GM23248 (cell line): ENCODE measurements around the gene FHOD3. TPM values are rescaled to one million over a fixed set of nuclear protein-coding genes. Genes with fewer than 3 reads are reported as not detected.

ENCODE experiments used
- DNase-seq: peaks from one replicate; pipeline ENCODE4 v3.0.0-alpha.2; 2015
- H2AFZ ChIP-seq: fragments of 200-600 bp; sonication (generic); 2 replicates; pipeline ENCODE4 v1.6.1; 2016; ENCODE audit warnings: antibody characterized with exemption
- H3F3A ChIP-seq: fragments of 200-600 bp; sonication (generic); 2 replicates; pipeline ENCODE4 v1.6.1; 2016; ENCODE audit warnings: mild to moderate bottlenecking, antibody characterized with exemption, mixed run types; ENCODE audit not compliant: insufficient read depth
- H3K27ac ChIP-seq: fragments of 200-600 bp; sonication (generic); 2 replicates; pipeline ENCODE4 v1.5.1; 2016; ENCODE audit warnings: mild to moderate bottlenecking
- H3K27me3 ChIP-seq: fragments of 200-600 bp; sonication (generic); replicated peaks from 2 replicates; pipeline ENCODE4 v1.6.1; 2016; ENCODE audit warnings: mild to moderate bottlenecking; ENCODE audit not compliant: insufficient read depth
- H3K36me3 ChIP-seq: fragments of 200-600 bp; sonication (generic); 2 replicates; pipeline ENCODE4 v1.6.1; 2016; ENCODE audit warnings: low read depth, mild to moderate bottlenecking
- H3K4me1 ChIP-seq: fragments of 200-600 bp; sonication (generic); 2 replicates; pipeline ENCODE4 v1.6.1; 2016; ENCODE audit warnings: mild to moderate bottlenecking; ENCODE audit not compliant: insufficient read depth
- H3K4me2 ChIP-seq: fragments of 200-600 bp; sonication (generic); one replicate; pipeline ENCODE4 v1.6.1; 2016; ENCODE audit warnings: mild to moderate bottlenecking; ENCODE audit not compliant: unreplicated experiment
- H3K4me3 ChIP-seq: fragments of 200-600 bp; sonication (generic); 2 replicates; pipeline ENCODE4 v1.5.1; 2016; ENCODE audit warnings: mild to moderate bottlenecking
- H3K79me2 ChIP-seq: fragments of 200-600 bp; sonication (generic); 2 replicates; pipeline ENCODE4 v1.6.1; 2016; ENCODE audit warnings: mild to moderate bottlenecking; ENCODE audit not compliant: insufficient read depth
- H3K9ac ChIP-seq: fragments of 200-600 bp; sonication (generic); 2 replicates; pipeline ENCODE4 v1.6.1; 2016; ENCODE audit warnings: mild to moderate bottlenecking
- H3K9me2 ChIP-seq: fragments of 200-600 bp; sonication (generic); 2 replicates; pipeline ENCODE4 v1.6.1; 2016; ENCODE audit warnings: mixed run types, mild to moderate bottlenecking, moderate library complexity; ENCODE audit not compliant: insufficient read depth
- H3K9me3 ChIP-seq: fragments of 200-600 bp; sonication (generic); one replicate; pipeline ENCODE4 v1.6.1; 2017; ENCODE audit warnings: low read depth
- H4K20me1 ChIP-seq: fragments of 200-600 bp; sonication (generic); 2 replicates; pipeline ENCODE4 v1.6.0; 2016; ENCODE audit not compliant: insufficient read depth
- EZH2 ChIP-seq: fragments of 200-600 bp; sonication (generic); IDR thresholded peaks from 2 replicates; pipeline ENCODE4 v1.6.1; 2018; ENCODE audit warnings: antibody characterized with exemption, mild to moderate bottlenecking; ENCODE audit not compliant: insufficient read depth, poor library complexity, severe bottlenecking
- EZH2phosphoT487 ChIP-seq: fragments of 200-600 bp; sonication (generic); IDR thresholded peaks from 2 replicates; pipeline ENCODE4 v1.6.1; 2018; ENCODE audit warnings: antibody characterized with exemption, moderate library complexity, mild to moderate bottlenecking, low read depth; ENCODE audit not compliant: insufficient read depth
- WGBS, 2 experiments: methylation state at CpG; one replicate each; pipeline ENCODE4 v1.1.6; 2015 to 2017; ENCODE audit warnings: low lambda C conversion rate in 2 of 2, low coverage in 1 of 2; ENCODE audit errors: missing lambda C conversion rate in 2 of 2; 5-methylcytosine and 5-hydroxymethylcytosine counted together
- in situ Hi-C: fragments of 300-500 bp; cut with MboI; formaldehyde crosslinking; loops from 2 replicates; pipeline ENCODE4 v1.15.0; 2020
- polyA plus RNA-seq: library from polyadenylated mRNA; unstranded; fragments of >200 nt; fragmentation: Nextera tagmentation; extraction: Ambion mirVana; gene quantifications from 2 replicates; pipeline ENCODE4 v1.2.1, GENCODE V29; 2016
- total RNA-seq: library from RNA; depleted of rRNA; stranded (reverse); fragments of >200 nt; shearing (Covaris generic); gene quantifications from 2 replicates; pipeline ENCODE4 v1.2.3, GENCODE V29; 2014

Gene FHOD3
- total and polyA plus RNA-seq, 2 experiments from 2014 or later = 1.6 to 10.1 TPM

DNA sequence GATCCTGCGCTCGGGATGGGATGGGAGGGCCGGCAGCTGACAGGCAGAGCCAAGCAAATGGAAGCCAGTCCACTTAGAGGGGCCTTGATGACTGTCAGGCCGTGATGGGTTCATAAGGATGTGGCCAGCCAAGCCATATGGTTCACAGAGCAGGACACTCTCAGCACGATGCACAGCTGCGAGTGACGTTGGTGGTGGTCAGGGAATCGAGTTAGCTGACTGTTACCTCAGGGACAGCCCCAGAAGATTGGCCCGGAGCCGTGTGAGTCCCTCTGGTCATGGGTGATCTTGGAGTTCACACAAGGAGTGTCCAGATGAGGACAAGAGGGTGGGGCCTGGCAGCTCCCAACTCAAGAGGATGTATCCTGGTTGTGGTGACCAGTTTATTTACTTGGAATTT lies 461.1 kb downstream of the FHOD3 start:
- no peak overlapping the region for H3K9ac ChIP-seq
- TF ChIP-seq EZH2phosphoT487 (no peak), EZH2 (no peak)
- H4K20me1 ChIP-seq = no peaks in the 10 kb centered on the region
- H3K27me3 ChIP-seq = no peaks in the 10 kb centered on the region
- H3K9me3 ChIP-seq = no peaks in the 10 kb centered on the region
- no peak overlapping the region for H3K27ac ChIP-seq
- no peak overlapping the region for H3K4me3 ChIP-seq
- H2AFZ ChIP-seq = no peak overlapping the region
- 79 to 82% methylated on average over 10 of the region's 10 CpGs for WGBS, 2 experiments
- H3K79me2 ChIP-seq = no peaks in the 10 kb centered on the region
- no peak for DNase-seq
- H3K4me2 ChIP-seq = no peak overlapping the region
- H3K9me2 ChIP-seq = no peaks in the 10 kb centered on the region
- peaks cover 6% of the 10 kb centered on the region; the same call in 1 of the 2 replicates for H3F3A ChIP-seq
- in situ Hi-C loops = no loop called here
- peaks cover 29% of the 10 kb centered on the region for H3K4me1 ChIP-seq
- H3K36me3 ChIP-seq = no peaks in the 10 kb centered on the region

DNA sequence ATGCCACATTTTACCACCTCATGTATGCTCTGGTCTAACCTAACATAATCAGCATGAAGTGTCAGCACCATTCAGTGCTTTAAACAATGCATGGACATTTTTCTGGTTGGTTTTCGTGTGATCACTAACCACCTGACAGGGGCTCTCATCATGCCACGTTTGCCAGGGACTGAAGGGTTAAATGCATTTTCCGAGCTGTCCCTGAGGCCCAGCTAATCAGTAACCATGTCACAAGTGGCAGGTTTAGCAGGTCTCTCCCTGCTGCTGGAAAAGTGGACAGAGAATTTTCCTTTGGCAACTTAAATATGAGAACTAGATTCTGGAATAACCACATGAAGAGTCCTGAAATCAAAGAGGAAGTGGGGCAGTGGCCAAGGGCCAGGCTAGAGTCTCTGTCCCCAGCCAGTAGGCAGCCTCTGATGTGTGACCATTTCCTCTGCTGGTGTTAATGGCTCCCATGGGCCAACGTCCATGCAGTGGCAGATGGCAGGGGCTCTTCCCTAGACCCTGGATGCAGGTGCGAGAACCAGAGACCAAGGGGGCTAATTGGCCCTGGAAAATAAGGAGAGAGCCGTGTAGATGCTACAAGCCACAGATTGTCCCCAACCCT lies 461.8 kb downstream of the FHOD3 start:
- 71 to 78% methylated on average over 6 of the region's 6 CpGs for WGBS, 2 experiments
- Histone ChIP-seq H3K27me3 (no peaks in the 10 kb centered on the region), H3K79me2 (no peaks in the 10 kb centered on the region), H3K4me3 (no peak overlapping the region), H3F3A (peaks cover 6% of the 10 kb centered on the region; the same call in 1 of the 2 replicates), H3K27ac (no peak overlapping the region), H3K9ac (no peak overlapping the region), H3K4me1 (peaks cover 29% of the 10 kb centered on the region), H3K9me3 (no peaks in the 10 kb centered on the region), H3K4me2 (no peak overlapping the region), H2AFZ (no peak overlapping the region), H3K36me3 (no peaks in the 10 kb centered on the region), H3K9me2 (no peaks in the 10 kb centered on the region), H4K20me1 (no peaks in the 10 kb centered on the region)
- DNase-seq = no peak
- in situ Hi-C loops = no loop called here
- no peak for TF ChIP-seq EZH2
- TF ChIP-seq EZH2phosphoT487 = no peak

DNA sequence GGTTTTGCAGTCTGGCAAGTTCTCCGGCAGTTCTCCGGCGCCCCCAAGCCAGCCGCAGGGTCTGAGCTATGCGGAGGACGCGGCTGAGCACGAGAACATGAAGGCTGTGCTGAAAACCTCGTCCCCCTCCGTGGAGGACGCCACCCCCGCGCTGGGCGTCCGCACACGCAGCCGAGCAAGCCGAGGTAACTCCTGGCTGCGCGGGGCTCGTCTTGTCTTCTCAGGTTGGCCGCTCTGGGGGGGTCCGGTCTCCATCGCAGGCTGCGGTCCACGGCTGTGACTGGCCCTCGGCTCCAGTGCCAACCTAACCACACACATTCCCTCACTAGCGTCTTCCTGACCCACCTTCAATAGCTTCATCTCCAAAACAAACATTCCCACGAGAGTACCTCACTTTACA lies 463.1 kb downstream of the FHOD3 start:
- no peaks in the 10 kb centered on the region for H3K79me2 ChIP-seq
- WGBS, 2 experiments = 97 to 98% methylated on average over 29 of the region's 29 CpGs
- in situ Hi-C loops = no loop called here

GRCh38 chr18:36761186-36761698 lies 463.7 kb downstream of the FHOD3 start:
- H3K9ac ChIP-seq = no peak overlapping the region
- H3F3A ChIP-seq = peaks cover 6% of the 10 kb centered on the region; the same call in 1 of the 2 replicates
- TF ChIP-seq EZH2 (no peak), EZH2phosphoT487 (no peak)
- H3K9me3 ChIP-seq = no peaks in the 10 kb centered on the region
- H3K4me1 ChIP-seq = peaks cover 22% of the 10 kb centered on the region
- no peak overlapping the region for H3K27ac ChIP-seq
- no peak for DNase-seq
- H3K9me2 ChIP-seq = no peaks in the 10 kb centered on the region
- WGBS, 2 experiments = 97% methylated on average over 12 of the region's 12 CpGs
- no peak overlapping the region for H3K4me2 ChIP-seq
- no peaks in the 10 kb centered on the region for H3K27me3 ChIP-seq
- in situ Hi-C loops = no loop called here
- H3K4me3 ChIP-seq = no peak overlapping the region
- no peaks in the 10 kb centered on the region for H3K79me2 ChIP-seq
- no peaks in the 10 kb centered on the region for H3K36me3 ChIP-seq
- H2AFZ ChIP-seq = no peak overlapping the region
- H4K20me1 ChIP-seq = no peaks in the 10 kb centered on the region

More for the DNA sequence above, 463.1 kb downstream of the FHOD3 start:
- Histone ChIP-seq H3K4me2 (no peak overlapping the region), H3K27ac (no peak overlapping the region), H3K36me3 (no peaks in the 10 kb centered on the region), H3K9me3 (no peaks in the 10 kb centered on the region), H3K27me3 (no peaks in the 10 kb centered on the region), H4K20me1 (no peaks in the 10 kb centered on the region), H3F3A (peaks cover 6% of the 10 kb centered on the region; the same call in 1 of the 2 replicates), H3K9ac (no peak overlapping the region), H3K4me3 (no peak overlapping the region), H3K9me2 (no peaks in the 10 kb centered on the region), H3K4me1 (peaks cover 28% of the 10 kb centered on the region), H2AFZ (no peak overlapping the region)
- DNase-seq = no peak
- TF ChIP-seq EZH2phosphoT487 = no peak
- TF ChIP-seq EZH2 = no peak
